COLO829 (cell line): ENCODE measurements around the gene APBA2.

ENCODE experiments used
- DNase-seq: peaks from one replicate; pipeline ENCODE4 v3.0.0; 2012; ENCODE audit warnings: low spot score

APBA2 gene

DNA sequence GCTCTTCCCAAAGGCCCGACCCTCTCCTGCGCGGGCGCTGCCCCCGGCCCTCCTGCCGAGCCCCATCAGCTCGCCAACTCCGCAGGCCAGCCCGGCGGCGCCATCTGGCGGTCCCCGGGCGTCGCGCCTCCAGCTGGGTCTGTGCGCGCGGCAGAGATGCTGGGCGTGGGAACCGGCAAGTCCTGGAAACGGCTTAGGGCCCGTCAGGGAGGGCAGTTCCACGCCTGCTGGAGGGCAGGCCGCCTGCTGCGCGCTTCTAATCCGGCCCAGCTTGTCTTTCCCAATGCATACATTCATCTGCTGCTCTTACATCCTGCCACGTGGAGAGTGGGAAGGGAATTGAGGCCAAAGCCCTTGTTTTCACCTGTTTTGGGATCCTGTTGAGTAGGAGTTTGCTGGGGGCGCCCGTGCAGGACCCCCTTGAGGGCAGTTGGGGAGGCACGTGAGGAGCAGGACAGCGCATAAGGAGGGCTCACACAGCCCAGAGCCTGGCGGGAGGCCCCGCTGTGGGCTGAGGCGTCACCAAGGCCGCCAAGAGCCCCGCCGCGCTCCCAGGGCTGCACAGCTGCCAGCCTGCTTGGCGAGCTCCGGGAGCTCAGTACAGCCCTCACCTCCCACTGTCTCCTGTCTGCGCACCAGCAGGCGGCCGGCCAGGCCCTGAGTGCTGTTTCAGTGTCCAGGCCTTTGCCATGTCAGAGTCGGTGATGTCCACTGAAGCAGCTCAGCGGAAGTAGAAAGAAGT, 218.2 kb downstream of the APBA2 start:
- no peak for DNase-seq

DNA sequence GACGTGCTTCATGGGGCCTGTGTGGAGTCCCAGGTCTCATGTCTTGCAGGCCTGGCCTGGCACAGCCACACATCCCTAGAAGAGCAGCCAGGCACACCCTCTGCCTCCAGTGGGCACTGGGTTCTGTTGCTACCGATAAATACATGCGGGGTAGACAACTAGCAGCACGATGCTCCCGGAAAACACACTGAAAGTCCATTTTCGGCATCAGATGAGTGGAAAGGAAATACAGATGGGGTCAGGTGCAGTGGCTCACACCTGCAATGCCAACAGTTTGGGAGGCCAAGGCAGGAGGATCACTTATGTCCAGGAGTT, 218.7 kb downstream of the APBA2 start:
- no peak for DNase-seq

DNA sequence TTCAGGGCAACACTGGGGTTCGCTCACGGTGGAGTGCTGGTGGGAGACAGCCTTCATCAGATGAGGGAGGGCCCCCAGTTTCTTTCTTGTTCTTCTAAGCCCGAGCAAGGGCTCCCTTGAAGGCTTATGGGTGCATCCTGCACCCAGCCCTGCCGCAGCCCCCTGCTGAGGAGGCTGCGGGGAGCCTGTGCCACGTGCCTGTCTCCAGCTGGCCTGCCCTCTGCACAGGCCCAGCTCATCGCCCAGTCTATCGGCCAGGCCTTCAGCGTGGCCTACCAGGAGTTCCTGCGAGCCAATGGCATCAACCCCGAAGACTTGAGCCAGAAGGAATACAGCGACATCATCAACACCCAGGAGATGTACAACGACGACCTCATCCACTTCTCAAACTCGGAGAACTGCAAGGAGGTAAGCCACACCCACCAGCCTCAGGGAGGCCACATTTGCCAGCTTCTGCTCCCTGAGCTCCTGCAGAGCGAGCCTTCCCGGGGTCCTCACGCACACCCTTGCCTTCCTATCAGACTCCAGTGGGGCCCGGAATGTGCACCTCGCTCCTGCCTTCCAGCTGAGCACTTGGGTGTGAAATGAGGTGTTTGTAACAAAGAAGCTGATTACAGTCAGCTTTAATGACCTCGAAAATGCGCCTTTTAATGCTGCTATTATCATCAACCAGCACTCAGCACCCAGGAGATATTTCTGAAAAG, 219.5 kb downstream of the APBA2 start:
- no peak for DNase-seq

DNA sequence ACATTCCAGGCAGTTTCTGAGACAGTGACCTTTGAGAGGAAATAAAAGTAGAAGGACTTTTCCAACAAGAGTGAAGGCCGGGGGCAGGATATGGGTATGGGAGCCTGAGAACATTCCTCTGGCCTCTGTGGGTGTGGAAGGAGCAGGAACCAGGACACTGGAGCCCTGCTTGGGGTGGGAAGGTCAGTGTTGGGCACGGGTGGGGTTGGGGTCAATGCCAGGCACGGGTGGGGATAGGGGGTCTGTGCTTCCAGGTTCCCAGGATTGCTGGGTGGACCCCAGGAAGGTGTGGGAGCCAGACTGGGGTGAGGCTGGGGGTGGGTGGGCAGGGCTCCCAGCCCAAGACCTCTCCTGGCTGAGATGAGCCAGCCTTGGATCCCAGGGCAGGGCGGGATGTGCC, 220.3 kb downstream of the APBA2 start:
- DNase-seq: no peak

DNA sequence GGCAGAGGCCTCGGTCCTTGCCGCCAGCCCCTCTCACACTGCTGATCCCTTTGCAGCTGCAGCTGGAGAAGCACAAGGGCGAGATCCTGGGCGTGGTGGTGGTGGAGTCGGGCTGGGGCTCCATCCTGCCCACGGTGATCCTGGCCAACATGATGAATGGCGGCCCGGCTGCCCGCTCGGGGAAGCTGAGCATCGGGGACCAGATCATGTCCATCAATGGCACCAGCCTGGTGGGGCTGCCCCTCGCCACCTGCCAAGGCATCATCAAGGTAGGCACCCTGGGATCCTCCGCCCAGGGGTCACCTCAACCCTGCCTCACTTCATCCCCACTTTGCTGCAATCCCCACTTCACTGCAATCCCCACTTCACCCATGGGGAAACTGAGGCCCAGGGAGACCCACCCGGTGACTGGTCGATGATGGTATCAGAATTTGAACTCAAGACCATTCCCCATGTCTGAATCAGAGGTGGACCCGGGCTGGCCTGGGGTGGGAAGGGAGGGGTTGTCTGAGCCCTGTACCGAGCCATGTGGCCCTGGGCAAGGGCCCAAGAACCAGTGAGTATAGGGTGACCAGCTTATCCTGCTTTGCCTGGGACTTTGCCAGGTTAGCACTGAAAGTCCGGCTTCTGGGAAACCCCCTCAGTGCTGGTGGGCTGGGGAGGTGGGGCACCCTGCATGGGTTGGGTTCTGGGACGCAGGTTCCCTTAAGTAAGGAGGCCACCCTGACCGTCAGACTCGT, 220.9 kb downstream of the APBA2 start:
- DNase-seq: no peak

DNA sequence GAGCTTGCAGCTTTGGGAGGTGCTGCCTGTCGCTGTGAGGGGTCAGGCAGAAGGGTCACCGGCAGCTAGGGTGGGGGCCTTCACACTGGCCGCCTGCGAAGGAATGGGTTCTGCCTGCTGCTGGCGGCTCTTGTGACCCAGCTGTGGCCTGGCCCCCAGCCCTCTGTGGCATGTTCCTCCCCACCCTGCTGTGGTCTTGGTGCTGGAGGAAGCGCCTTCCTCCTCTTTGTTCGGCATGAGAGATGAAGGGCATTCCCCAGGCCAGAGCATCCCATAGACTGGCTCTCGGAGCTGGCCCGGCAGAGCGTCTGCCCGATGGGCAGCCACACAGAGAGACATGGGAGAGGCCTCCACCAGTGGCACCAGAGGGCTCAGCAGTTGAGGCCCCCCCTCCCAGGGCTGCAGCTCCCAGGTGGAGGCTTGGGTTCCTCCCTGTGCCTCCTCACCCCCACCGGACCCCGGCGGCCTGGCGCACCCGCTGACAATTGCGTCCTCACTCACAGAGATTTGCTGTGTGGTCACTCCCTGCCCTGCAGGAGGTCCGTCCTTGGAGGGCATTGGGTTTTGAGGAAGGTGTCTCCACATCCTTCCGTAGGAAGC, 221.6 kb downstream of the APBA2 start:
- no peak for DNase-seq

DNA sequence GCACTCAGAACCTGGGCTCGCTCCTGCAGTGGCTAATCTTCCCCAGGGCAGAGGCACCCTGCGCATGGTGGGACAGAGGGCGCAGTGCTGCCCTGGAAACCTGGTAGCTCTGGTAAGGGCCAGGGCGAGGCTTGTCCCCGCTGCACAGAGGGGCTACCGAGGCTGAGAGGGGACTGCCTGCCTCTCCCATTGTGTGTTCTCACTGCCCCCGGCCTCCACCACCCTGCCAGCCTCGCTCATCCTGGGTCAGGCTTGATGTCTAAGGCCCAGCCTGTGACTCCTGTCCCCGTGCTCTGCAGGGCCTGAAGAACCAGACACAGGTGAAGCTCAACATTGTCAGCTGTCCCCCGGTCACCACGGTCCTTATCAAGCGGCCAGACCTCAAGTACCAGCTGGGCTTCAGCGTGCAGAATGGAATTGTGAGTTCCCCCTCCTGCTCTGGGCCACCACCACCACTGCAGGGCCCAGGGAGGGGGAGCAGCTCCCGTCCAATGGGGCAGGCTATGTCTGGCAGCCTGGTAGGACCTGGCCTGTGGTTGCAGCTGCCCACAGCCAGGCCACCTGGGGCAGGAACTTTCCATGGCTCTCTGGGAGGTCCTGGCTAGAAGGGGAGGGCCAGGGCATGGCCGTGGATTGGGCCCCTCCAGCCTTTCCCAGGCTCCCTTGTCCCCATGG, 222.3 kb downstream of the APBA2 start:
- DNase-seq: no peak

DNA sequence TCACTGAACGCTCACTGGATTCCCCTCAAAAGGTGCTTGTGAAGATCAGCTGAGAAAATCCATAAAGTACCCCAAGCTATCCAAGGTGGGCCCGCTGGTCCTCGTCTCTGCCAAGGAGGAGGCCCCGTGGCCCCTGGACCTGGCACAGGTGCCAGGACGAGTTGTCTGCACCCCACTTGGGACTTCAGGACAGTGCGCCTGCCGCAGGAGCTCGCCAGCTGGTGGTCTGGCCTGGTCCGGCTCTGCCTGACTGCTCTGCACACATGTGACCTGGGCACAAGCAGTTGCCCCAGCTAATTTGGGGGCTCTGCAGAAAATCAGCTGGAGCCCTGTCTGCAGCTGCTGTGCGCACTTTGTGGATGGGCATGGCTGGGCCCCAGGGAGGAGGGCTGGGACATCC, 224.0 kb downstream of the APBA2 start:
- no peak for DNase-seq

DNA sequence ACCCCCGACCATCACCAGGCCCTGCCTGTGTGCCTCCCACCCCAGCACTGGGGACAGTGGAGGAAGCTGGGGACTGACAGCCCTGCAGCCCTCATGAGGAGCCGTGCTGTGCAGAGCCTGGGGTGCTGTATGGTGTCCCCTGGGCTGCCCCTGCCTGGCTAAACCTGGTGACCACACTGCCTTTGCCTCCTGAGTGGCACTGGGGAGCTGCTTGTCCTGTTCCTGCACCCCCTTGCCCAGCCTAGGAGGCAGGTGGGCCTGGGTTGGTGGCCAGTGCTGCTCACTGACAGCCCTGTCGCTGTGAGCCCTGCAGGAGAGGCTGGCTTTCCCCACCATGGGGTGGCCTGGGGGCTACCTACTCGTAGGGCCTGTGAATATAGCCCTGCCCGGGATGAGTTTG, 224.4 kb downstream of the APBA2 start:
- DNase-seq: no peak

DNA sequence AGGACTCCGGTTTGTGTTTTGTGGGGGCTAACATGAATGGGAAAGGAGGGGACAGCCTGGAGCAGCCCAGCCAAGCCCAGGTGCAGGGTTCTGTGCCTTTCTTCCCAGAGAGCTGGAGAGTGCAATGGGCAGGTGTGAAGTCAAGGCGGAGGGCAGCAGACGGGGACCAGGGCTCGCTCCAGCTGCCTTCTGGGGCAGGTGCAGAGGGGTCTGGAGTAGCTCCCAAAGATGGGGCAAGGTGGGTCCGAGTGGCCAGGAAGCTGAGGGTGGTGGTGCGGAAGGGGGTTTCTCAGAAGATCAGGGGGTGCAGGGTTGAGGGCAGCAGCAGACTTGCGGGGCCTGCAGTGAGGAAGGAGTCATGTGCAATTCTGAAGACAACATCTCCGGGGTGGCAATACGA, 225.0 kb downstream of the APBA2 start:
- no peak for DNase-seq

DNA sequence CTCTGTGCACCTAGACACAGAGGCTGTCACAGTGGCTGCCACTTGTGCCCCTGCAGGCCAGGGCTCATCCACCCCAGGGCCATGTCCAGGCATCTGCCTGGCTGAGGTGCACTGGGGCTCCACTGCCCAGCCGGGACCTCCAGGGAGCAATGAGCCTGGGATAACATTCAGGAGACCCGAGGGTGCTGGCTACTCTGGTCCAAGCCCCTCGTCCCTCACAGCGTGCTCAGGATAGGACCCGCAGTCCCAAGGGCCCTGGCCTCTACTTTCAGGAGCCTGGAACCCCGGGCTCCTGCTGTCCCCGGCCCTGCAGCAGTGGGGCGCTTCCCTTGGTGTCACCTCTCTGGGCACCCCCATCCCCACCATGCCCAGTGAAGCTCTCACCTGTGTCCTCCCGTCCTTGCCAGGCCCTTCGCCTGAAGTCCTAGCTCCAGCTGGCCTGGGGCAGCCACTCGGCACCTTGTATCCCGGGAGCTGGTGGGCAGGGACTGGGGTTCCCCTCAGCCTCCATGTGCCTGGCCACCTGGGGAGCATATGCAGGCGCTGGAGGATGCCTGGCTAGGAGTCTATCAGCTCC, 226.0 kb downstream of the APBA2 start:
- DNase-seq: no peak

DNA sequence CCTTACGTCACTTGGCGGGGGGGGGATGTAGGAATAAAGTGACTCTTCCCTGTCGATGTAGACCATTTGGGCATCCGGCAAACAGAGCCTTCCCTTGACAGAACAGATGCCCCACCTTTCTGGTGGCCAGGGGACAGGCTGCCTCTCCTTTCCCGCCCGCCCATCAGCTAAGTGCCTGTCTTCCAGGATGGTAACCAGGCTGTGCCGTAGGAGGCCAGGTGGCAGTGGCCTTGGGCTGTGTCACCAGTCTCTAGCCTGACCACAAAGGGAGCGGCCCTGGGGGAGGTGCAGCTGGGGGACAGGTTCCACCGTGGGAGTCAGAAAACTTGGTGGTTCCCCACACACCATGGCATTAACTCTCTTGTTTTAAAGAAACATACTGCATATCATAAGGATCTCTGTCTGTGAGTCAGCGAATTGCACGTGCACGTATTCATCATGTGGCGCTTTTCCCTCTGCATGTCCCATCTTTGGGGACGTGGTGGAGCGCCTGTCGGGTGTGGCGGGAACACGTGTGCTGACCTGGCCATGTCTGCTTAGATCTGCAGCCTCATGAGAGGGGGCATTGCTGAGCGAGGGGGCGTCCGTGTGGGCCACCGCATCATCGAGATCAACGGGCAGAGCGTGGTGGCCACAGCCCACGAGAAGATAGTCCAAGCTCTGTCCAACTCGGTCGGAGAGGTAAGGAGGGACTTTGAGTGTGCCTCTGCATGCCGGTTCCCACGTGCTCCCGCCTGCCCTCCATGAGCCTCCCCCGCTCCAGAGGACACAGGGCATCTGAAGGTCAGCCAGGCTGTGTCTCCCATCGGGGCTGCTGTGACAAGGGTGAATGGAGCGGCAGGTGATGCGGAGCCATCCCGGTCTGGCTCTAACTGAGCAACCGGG, 227.8 kb downstream of the APBA2 start:
- no peak for DNase-seq

DNA sequence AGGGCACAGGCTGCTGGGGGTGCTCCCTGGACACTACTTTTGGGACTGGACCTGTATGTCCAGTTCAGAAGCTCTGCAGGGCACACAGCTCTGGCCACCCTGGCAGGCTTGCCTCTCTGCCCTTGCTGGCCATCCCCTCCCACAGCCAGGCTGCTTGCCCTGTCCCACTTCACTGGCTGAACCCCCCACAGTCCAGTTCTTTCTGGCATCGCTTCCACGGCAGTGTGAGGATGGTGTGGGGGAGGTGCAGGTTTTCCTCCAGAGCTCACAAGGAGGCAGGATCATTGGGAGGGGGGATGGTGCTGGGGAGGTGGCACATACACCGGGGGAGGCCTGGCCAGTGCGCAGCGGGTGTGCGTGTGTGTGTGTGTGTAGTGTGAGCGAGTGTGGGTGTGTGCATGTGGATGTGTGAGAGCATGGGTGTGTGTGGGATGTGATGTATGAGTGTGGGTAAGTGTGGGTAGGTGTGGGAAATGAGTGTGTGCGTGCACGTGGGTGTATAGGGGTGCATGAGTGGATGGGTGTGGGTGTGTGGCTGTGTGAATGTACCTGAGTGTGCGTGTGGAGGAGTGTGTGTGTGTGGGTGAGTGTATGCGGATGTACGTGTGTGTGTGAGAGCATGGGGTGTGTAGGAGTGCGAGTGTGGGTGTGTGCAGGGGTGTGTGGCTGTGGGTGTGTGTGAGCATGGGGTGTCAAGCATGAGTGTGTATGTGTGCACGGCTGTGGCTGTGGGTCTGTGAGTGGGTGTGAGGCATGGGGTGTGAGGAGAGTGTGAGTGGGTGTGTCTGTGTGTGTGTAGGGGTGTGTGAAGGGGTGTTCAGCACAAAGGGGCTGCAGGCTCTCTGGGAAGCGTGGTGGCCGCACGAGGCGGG, 228.7 kb downstream of the APBA2 start:
- DNase-seq: no peak

DNA sequence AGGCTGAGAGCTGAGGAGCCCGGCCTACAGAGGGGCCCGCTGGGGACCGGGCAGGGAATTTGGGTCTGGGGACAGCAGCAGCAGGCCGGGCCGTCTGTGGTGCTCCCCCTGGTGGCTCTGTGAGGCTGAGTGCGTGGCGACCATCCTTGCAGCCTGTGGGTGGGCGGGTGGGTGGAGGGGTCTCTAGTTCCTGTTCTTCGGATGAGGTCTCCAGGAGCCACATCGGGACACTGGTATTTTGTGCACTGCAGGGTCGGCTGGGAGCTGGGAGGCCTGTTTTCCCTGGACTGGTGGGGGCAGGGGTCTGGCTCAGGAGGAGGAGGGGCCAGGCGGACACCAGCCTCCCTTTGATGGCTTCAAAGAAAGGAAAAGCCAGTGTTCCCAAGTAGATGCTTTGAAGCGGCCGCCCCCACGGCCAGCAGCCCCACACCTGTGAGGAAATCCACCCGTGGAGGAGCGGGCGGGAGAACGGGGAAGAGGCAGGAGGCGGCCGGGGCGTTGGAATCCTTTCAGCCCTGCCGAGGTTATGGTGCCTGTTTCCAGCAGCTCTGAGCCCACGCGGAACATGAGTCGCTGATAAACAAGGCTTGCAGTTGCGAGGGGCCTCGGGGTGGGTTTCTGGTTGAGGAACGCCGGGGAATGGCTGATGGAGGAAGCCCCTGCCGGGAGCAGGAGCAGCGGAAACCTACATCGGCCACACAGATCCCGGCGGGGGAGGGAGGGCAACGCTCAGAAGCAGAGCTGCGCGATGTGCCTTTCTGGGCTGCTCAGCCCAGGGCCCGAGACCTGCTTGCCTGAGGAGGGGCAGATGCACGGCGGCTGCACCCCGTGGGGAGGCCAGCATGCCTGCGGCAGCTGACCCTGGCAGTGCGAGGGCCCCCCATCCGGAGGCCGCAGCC, 229.6 kb downstream of the APBA2 start:
- no peak for DNase-seq

DNA sequence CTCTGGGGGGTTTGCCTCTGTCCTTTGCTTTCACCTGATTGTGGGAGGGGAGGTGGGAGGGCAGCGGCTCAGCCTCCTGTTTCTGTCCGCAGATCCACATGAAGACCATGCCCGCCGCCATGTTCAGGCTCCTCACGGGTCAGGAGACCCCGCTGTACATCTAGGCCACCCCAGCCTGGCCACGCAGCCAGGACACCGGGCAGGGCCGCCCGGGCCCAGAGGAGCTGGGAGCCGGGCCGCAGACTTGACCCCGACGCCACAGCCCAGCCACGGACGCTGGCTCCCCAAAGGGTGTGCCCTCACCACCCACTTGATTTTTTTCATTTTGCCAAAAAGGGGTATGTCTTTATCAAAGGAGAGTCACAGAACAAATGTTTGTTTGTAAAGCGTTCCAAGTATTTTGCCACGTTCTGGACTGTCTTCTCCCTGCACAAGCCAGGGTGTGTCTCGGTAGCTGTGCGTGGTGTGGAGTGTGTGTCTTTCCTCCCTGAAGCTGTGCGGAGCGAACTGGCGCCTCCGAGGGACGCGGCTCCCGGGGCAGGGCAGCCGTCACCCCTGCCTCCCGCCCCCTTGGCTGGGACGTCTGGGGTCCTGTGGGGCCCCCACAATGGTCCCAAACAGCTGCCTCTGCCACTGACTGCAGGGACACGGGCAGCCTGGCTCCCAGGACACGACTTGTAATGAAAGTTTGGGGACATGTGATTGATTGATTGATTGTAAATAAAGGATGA, 231.4 kb downstream of the APBA2 start:
- DNase-seq: no peak

DNA sequence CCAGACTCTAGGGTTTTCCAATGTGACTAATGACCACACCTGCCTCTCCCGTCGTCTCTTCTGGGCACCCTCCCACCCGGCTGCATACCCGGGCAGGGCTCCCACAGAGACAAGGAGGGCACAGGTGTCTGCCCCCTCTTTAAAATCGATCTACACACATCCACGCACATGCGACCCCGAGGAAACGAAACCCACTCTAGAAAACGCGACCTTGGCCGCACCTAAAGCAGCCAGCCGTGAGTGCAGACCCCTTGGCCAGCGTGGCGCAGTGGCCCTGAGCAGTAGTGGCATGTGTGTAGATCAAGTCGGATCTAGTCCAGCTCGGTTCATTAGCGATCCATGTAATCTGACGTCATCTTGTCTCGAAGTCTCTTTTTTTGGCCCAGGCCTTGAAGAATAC, 232.0 kb downstream of the APBA2 start:
- no peak for DNase-seq

DNA sequence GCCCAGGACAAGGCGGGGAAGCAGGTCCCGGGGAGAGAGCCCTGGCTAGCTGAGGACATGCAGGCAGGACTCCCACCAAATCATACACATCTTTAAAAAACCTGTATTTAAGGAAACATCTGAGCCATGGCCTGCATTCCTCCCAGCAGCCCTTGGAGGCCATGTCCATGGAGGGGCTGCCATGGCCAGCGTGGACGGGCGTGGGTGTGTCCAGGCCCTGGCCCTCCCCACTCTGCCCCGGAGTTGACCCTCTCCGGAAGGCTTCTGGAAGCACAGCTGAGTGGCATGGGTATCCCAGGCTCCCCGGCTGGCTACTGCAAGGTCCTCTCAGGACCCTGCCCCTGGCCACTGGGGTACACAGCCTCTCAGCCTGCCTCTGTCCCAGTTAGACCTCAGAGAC, 234.1 kb downstream of the APBA2 start:
- no peak for DNase-seq
